Measurements from ENCODE around the gene TAC4.

Gene TAC4

GRCh38 chr17:49788478-49789242 is 59.2 kb downstream of the TAC4 start, which contains the start of gene KAT7:
TSS of gene KAT7 (plus strand) at chr17:49788681. CDS start at chr17:49788835, 154 bp downstream.
- H3K4me3 Mint-ChIP-seq = peak within 1 kb of the TSS; percentile 92
- H3K27ac Mint-ChIP-seq = peak within 1 kb of the TSS; percentile 98
- H3K27me3 Mint-ChIP-seq = no peaks in the 10 kb centered on the region
- intact Hi-C loops (cut with micrococcal nuclease) = loop anchor here (1.0 kb wide), 1 partner anchor 110 kb away; the partner anchor contains the start of gene SPOP
- peaks cover 33% of the 10 kb centered on the region for H3K4me1 Mint-ChIP-seq (ENCODE audit: low read depth)
- peaks cover 51% of the 10 kb centered on the region for H3K36me3 Mint-ChIP-seq (ENCODE audit: low read depth)
- H3K9me3 Mint-ChIP-seq = no peaks in the 10 kb centered on the region

Measured in dendritic cell treated with granulocyte-macrophage colony-stimulating factor and Interleukin-4, amounts not matched to agents 40 ng/mL and 50 ng/mL, for 4 days (primary cell).